Type B pancreatic cell (in vitro differentiated cells): Measurements from ENCODE around the gene HELZ2. TPM values are rescaled to one million over a fixed set of nuclear protein-coding genes. Genes with fewer than 3 reads are reported as not detected.

Source experiments
- DNase-seq: peaks from one replicate; pipeline ENCODE4 v3.0.0; 2021; ENCODE audit warnings: mixed read lengths; ENCODE audit not compliant: unreplicated experiment; ENCODE audit errors: extremely low spot score
- H3K27ac Mint-ChIP-seq: 2 replicates; pipeline ENCODE4 v1.8.0; 2021; ENCODE audit warnings: mild to moderate bottlenecking, mixed read lengths
- H3K27me3 Mint-ChIP-seq: 2 replicates; pipeline ENCODE4 v1.8.0; 2021; ENCODE audit warnings: mixed read lengths
- H3K36me3 Mint-ChIP-seq: 2 replicates; pipeline ENCODE4 v1.8.0; 2021; ENCODE audit warnings: mixed read lengths
- H3K4me1 Mint-ChIP-seq: one replicate; pipeline ENCODE4 v1.8.0; 2021; ENCODE audit warnings: mixed read lengths; ENCODE audit not compliant: unreplicated experiment
- H3K4me3 Mint-ChIP-seq: 2 replicates; pipeline ENCODE4 v1.8.0; 2021; ENCODE audit warnings: mild to moderate bottlenecking, mixed read lengths
- H3K9me3 Mint-ChIP-seq: 2 replicates; pipeline ENCODE4 v1.8.0; 2021; ENCODE audit warnings: mixed read lengths
- total RNA-seq: library from RNA; stranded (reverse); gene quantifications from 2 replicates; pipeline ENCODE4 v1.2.1, GENCODE V29; 2021; ENCODE audit warnings: low replicate concordance
- TF ChIP-seq, protein P1 (sequence below): fragments of 200-600 bp; sonication (generic); conservative IDR thresholded peaks from 2 replicates; pipeline ENCODE4 v1.5.0; 2021; ENCODE audit warnings: antibody characterized with exemption, mild to moderate bottlenecking

The HELZ2 gene
- total RNA-seq, 1 donor from 2014 or later, result 24.2 TPM

DNA sequence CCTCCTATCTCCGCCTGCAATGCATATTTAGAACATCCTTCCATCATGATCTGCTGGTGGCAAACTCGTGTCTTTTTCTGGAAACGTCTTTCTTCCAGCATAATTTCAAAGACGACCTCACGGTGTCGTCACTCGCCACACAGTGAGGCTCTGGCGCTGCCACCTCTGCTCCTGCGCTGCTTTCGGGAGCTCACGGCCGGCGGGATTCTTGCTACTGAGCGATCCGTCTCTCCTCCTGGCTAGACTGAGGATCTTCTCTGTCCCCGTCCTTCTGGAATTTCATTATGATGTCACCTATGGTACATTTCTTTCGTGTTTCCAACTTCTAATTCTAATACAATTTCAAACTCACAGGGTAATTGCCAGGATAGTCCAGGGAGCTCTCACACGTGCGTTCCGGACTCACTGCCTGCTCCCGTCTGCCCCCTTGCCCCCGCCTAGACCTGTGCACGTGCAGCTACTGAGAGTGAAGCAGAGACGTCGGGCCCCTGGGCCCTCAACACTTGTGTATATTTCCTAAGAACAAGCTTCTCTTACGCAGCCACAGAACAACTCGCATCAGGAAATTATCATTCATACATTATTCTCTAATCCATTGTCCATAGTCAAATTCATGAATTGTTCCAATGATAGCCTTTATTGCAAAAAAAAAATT, 25.5 kb upstream of the HELZ2 start:
- H3K36me3 Mint-ChIP-seq, result peaks cover 12% of the 10 kb centered on the region
- H3K4me3 Mint-ChIP-seq, result no peak overlapping the region
- H3K27ac Mint-ChIP-seq, result no peak overlapping the region
- no peaks in the 10 kb centered on the region for H3K27me3 Mint-ChIP-seq
- no peak for DNase-seq
- TF ChIP-seq, protein P1, sequence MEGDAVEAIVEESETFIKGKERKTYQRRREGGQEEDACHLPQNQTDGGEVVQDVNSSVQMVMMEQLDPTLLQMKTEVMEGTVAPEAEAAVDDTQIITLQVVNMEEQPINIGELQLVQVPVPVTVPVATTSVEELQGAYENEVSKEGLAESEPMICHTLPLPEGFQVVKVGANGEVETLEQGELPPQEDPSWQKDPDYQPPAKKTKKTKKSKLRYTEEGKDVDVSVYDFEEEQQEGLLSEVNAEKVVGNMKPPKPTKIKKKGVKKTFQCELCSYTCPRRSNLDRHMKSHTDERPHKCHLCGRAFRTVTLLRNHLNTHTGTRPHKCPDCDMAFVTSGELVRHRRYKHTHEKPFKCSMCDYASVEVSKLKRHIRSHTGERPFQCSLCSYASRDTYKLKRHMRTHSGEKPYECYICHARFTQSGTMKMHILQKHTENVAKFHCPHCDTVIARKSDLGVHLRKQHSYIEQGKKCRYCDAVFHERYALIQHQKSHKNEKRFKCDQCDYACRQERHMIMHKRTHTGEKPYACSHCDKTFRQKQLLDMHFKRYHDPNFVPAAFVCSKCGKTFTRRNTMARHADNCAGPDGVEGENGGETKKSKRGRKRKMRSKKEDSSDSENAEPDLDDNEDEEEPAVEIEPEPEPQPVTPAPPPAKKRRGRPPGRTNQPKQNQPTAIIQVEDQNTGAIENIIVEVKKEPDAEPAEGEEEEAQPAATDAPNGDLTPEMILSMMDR, result no peak
- no peaks in the 10 kb centered on the region for H3K9me3 Mint-ChIP-seq
- no peaks in the 10 kb centered on the region for H3K4me1 Mint-ChIP-seq

DNA sequence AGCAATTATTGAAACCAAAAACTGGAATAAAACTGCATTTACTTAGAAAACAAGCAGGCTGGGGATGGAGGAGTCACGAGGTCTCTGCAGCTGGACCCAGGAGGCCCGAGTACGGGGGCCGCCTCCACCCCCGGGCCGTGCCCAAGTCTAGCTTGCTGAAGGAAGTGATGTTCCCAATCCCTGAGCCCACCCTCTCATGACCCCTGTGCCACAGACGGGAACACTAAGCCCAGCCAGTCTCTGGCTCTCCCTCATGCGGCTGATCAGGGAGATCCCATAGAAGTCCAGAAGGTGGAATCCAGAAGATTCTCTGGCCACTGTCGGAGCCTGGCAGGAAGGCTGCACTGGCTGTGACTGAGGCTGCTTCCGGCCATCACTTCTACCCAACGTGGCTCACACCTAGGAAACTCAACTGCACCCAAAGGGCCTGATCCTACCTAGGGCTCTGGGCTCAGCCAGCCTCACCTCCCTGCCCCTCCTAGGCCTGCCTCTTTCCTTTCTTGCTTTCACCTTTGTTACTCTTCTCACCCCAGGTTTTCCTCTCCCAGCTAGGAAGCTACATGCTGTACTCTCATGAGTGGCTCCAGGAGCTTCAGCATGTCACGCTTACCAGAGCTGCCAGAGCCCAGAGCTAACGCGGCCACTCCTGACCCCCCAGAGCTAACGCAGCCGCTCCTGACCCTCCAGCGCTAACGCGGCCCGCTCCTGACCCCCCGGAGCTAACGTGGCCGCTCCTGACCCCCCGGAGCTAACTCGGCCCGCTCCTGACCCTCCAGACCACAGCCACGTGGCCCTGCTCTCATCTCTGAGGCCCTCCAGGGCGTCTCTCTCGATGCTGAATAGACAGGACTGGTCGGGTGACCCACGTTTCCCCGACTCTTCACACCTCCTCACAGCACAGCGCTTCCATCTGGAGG, 24.7 kb upstream of the HELZ2 start:
- no peak for DNase-seq
- Mint-ChIP-seq H3K27ac (no peak overlapping the region), H3K4me1 (no peaks in the 10 kb centered on the region), H3K27me3 (no peaks in the 10 kb centered on the region), H3K9me3 (no peaks in the 10 kb centered on the region), H3K4me3 (no peak overlapping the region), H3K36me3 (peaks cover 12% of the 10 kb centered on the region)
- TF ChIP-seq, protein P1, result no peak

DNA sequence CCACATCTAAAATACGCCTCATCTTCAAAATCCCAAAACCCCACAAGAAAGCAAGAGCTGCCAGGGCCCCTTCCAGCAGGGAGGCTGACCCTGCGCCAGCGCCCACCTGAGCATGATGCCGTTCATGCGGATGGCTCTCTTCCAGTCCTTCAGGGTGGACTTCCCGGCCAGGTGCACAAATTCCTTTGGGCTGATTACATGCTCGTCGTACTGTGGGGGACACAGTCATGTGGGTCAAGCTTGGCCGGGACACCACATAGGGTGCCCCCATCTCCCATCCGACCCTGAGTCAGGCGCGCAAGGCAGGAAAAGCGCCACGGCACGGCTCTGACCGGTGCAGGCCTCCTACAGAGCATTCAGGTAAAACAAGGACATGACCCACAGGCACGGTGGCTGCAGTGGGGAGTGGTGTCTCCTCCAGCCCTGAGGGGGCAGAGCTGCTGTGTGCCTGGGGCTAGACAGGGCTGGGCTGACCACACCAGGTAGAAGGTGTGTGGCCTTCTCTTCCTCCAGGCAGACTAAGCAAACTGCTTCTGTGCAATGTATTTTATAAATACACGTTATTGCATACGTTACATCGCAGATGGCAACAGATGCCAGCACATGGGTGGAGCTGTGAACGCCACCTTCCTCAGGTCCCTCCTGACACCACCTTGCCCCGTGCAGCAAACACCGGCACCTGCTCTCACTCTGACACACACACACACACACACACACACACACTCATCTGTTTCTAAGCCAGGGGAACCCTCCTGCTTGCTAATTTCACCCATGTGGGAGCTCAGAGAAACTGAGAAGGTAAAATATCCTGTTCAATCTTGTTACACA, 23.8 kb upstream of the HELZ2 start:
- H3K9me3 Mint-ChIP-seq, result no peaks in the 10 kb centered on the region
- DNase-seq, result no peak
- TF ChIP-seq, protein P1, result no peak
- H3K27ac Mint-ChIP-seq, result no peak overlapping the region
- no peaks in the 10 kb centered on the region for H3K27me3 Mint-ChIP-seq
- H3K36me3 Mint-ChIP-seq, result peaks cover 13% of the 10 kb centered on the region
- no peak overlapping the region for H3K4me3 Mint-ChIP-seq
- no peaks in the 10 kb centered on the region for H3K4me1 Mint-ChIP-seq

DNA sequence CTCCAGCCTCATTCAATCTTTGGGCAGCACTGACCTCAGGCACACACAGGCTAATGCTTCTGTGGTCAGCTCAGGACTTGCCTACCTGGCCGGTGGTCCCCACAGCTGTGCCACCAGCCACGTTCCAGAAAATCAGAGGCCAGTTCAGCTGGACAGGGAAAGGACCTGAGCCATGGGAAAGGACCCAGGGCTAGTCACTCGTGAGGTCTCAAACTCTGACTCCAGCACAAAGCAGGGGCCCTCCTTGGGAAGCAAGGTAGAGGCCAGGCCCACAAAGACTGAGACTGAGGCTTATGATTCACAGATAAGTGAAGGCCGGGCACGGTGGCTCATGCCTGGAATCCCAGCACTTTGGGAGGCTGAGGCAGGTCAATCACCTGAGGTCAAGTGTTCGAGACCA, 22.4 kb upstream of the HELZ2 start:
- Mint-ChIP-seq H3K9me3 (no peaks in the 10 kb centered on the region), H3K27ac (no peak overlapping the region), H3K4me3 (no peak overlapping the region), H3K27me3 (no peaks in the 10 kb centered on the region), H3K4me1 (no peaks in the 10 kb centered on the region), H3K36me3 (peaks cover 11% of the 10 kb centered on the region)
- no peak for DNase-seq
- TF ChIP-seq, protein P1, result no peak

DNA sequence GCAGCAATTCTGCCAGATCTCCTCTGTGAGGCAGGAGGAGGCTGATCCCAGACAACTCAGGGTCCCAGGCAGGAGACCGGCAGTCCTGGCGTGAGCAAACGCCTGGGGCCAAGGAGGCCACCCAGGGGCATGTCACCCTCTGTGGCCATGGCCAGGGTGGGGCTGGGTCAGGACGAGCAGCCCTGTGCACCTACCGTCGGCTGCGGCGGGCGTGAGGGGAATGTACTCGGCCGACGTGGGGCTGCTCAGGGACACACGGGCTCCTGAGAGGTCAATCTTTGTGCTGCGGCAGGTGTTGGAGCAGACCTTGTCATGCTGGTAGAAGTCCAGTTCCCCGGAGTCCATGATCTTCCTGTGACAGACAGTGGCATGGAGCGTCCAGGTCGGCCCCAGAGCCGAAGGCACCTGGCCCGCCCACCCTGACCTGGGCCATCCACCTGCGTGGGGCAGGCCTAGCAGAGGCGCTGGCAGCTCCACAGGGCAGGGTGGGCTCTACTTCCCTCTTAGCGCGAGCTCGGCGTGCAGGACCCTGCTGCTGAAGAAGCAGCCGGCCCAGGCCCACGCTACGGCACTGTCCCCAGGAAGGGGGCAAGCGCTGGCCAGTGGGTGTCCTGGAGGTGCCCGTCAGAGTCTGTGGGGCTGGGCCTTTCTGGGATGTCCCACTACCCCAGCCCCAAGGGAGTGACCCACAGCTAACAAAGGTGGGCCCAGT, 21.5 kb upstream of the HELZ2 start:
- Mint-ChIP-seq H3K4me1 (no peaks in the 10 kb centered on the region), H3K27me3 (no peaks in the 10 kb centered on the region), H3K4me3 (no peak overlapping the region), H3K36me3 (peaks cover 8% of the 10 kb centered on the region), H3K9me3 (no peaks in the 10 kb centered on the region), H3K27ac (no peak overlapping the region)
- DNase-seq, result no peak
- TF ChIP-seq, protein P1, result no peak
